Epithelial cell of proximal tubule (primary cell): ENCODE data around the gene SULF2. TPM values are rescaled to one million over a fixed set of nuclear protein-coding genes. Genes with fewer than 3 reads are reported as not detected.
A peak's percentile ranks its signal among the peaks of the same experiment; 100 is the strongest.
"Not testable (repeated sequence)": the region's sequence is repeated elsewhere in the genome, so short reads cannot be mapped to it uniquely, and the experiment has no call there.

Experiments
- DNase-seq: peaks from one replicate; pipeline ENCODE4 v3.0.0-alpha.2; 2011; ENCODE audit warnings: low read depth
- H3K4me3 ChIP-seq: 2 replicates; pipeline ENCODE4 v1.5.1; 2011; ENCODE audit warnings: low read depth, mild to moderate bottlenecking, low read length
- CTCF ChIP-seq: conservative IDR thresholded peaks from 2 replicates; pipeline ENCODE4 v1.5.1; 2012; ENCODE audit warnings: low read depth, mild to moderate bottlenecking, low read length
- total RNA-seq: library from RNA; depleted of rRNA; stranded (reverse); fragments of >200 nt; gene quantifications from 2 replicates; pipeline ENCODE4 v1.2.3, GENCODE V29; 2015

SULF2 gene
- total RNA-seq, 1 donor from 2014 or later: 20.4 TPM

DNA sequence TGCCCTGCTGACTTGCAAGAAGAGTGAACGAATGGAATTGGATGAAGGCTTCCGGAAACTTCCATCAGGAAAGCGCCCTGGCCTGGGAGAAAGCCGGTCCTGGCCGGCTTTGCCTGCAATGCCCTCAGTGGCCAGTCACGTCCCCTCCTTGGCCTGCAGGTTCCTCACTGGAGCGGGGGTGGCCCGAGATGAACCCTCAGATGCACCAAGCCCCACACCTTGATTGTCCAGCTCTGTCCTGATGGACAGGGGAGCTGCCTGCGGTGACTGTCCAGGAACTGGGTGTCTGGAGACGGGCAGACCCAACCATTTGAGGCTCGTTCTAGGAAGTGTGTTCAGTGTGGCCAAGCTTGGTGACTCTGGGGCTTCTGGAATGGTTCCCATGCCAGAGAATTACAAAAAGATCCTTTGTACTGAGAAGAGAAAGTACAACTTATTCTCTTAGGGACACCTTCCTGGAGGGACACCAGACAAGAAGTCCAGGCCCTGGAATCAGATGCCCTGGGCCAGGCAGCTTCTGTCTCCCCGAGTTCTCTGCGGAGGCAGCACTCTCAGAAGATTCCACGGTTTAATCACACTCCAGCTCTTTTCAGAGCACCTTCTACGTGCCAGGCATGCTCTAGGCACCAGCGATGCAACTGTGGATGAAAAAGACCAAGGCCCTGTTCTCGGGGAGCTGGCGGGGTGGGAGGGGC, 17.1 kb upstream of the SULF2 start:
- TF ChIP-seq CTCF: no peak
- no peak overlapping the region for H3K4me3 ChIP-seq
- DNase-seq: no peak

DNA sequence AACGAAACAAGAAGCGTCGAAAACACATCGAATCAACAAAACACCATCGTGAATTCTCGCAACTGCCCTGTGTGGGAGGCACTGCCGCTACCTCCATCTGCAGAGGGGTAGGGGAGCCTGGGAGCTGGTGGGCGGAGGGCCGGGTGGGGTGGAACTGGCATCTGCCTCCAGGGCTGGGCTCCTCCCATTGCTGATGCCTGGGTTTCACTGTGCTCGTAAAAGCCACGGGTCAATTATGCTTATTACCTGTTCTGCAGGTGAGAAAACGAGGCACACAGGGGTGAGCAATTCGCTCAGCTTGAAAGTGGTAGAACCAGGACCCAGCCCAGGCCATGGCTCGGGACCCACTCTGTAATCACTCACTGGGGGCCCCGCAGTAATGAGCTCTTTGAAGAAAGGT, 16.5 kb upstream of the SULF2 start:
- no peak for TF ChIP-seq CTCF
- no peak for DNase-seq
- no peak overlapping the region for H3K4me3 ChIP-seq

- H3K4me3 ChIP-seq: no peak overlapping the region
- no peak for TF ChIP-seq CTCF
- DNase-seq: no peak
These were observed 15.8 kb upstream of the SULF2 start for GRCh38 chr20:47801079-47801478.

DNA sequence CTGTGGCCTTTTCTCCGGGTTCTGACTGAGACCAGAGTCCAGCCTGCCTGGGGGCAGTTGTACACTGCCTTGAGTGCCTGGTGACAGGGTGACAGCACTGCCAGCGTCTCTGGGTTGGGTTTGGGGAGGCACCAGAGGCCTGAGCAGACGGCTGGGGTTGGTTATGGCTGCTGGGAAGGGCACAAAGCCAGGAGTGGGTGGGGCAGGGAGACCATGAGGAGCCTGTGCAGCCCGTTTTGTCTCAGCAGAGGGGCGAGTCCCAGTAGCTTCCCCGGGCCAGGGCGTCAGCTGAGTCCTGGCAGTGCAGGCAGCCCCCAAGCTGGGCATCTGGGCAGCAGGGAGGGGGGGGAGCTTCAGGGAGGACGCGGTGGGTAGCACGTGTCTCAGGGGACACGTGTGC, 15.3 kb upstream of the SULF2 start:
- DNase-seq: no peak
- H3K4me3 ChIP-seq: no peak overlapping the region
- no peak for TF ChIP-seq CTCF

DNA sequence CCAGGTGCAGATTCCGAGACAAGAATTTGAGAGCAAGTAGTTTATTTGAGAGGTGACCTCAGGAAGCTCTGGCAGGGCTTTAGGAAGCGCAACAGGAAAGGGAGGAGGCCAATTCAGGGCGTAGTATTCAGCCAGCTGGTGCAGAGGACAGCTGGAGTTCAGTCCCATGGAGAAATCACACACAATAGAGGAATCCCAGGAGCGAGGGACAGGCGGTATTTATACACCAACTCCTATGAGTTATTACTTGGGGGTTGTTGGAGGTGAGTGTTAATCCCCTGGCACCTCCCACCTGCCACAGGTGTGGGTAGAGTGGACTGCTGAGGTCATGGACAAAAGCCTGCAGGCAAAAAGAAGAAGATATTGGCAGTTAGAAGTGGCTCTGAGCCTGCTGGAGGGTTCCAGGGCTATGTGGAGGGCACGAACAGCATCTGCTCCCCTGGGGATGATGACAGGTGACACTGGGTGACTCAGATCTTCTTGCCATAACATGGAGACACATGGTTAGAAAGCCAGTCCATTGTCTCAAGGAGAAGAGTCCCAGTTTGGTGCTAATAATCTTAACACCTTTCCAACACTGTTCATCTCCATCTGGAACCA, 13.9 kb upstream of the SULF2 start:
- no peak for TF ChIP-seq CTCF
- H3K4me3 ChIP-seq: no peak overlapping the region
- no peak for DNase-seq

DNA sequence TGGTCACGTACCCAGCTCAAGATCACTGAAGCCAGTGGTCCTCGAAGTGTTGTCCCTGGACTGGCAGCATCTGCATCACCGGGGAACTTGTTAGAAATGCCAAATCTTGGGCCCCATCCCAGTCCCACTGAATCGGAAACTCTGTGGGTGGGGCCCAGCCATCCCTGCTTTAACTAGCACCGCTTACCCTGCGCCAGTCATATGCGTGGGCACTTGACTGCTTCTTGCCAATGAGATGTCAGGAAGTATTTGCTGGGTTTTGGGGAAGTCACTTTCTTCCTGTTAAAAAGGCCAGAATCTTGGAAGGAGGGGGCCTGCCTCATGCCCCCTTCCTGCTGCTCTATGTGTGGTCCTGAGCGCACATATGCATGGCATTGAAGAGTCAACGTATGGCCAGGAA, 11.7 kb upstream of the SULF2 start:
- TF ChIP-seq CTCF: no peak
- DNase-seq: no peak
- no peak overlapping the region for H3K4me3 ChIP-seq

GRCh38 chr20:47795214-47795907, 10.1 kb upstream of the SULF2 start:
- no peak overlapping the region for H3K4me3 ChIP-seq
- no peak for TF ChIP-seq CTCF
- peak; percentile 72 for DNase-seq

DNA sequence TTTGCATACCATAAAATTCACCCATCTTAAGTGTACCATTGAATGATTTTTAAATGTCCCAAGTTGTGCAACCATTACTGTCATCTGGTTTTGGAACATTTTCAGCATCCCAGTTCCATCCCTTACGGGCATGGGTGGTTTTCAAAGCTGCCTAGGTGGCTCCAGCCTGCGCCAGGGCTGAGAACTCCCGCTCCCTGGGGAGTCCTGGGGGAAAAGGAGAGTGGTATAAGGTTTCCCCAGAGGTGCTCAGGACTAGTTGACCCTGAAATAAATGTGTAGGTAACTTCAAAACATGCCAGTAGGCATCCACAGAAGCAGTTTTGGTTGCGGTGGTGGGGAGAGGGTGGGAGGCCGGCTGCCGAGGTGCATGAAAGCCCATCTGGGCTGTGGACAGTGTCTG, 9.0 kb upstream of the SULF2 start:
- not testable (repeated sequence) for H3K4me3 ChIP-seq

More for the DNA sequence above, 9.0 kb upstream of the SULF2 start:
- not testable (repeated sequence) for DNase-seq
